HG03025 (cell line): Measurements from ENCODE around the gene ADH1B.
"Not testable (repeated sequence)": the region's sequence is repeated elsewhere in the genome, so short reads cannot be mapped to it uniquely, and the experiment has no call there.

Experiments
- ATAC-seq: cut with Tn5 transposase; IDR thresholded peaks from one replicate; pipeline ENCODE4 v1.9.1; 2021; ENCODE audit warnings: mild to moderate bottlenecking, moderate library complexity; ENCODE audit not compliant: unreplicated experiment, low FRiP score

ADH1B gene

DNA sequence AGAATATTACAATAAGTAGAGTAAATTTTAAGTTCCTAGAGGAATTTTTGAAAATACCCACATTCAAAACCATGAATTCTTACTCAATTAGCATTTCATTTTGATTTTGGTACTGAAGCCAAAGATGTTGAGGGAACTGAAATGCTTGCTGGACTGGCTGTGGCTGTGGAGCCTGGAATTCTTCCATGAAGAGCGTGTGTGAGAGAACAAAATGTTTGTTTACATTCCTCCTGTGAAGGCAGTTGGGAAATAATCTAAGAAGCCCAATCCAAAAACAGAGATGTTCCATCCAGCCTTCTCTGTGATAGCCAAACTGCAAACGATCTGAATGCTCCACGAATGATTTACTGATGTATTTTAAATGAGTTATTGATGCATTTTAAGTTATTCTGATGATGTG, 3.8 kb upstream of the ADH1B start:
- ATAC-seq = no peak

DNA sequence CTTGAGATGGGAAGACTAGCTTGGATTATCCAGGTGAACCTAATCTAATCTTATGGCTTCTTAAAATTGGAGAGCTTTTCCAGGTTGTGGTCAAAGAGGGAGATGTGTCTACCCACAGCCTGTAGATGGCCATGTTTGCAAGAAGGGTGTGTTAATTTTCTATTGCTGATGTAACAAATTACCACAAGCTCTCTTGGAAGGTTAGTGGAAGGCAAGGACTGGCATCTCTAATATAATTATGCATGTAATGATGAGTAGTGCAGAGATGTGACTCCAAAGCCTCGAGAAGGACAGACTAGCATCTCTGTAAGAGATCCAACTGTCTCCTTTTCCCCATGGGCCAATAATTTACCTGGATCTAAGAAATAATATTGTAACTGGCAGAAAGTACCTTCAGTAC, 3.2 kb upstream of the ADH1B start:
- ATAC-seq = no peak

DNA sequence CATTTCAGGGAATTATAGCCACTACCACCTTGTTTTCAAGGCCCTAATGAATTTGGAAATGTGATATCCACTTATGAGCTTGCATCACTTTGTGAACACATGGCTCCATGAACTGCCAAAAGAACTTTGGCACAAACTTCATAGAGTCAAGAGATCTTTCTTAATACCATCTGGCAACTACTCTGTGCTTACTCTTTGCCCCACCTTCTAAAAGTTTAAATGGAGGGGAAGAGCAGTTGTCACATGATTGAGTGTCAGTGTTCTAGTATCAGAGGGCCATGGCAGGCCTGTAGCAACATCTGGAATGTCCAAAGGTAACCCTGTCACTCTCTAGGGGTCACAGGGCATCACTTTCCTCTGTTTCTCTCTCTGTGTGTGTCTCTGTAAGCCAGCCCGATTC, 2.6 kb upstream of the ADH1B start:
- no peak for ATAC-seq

DNA sequence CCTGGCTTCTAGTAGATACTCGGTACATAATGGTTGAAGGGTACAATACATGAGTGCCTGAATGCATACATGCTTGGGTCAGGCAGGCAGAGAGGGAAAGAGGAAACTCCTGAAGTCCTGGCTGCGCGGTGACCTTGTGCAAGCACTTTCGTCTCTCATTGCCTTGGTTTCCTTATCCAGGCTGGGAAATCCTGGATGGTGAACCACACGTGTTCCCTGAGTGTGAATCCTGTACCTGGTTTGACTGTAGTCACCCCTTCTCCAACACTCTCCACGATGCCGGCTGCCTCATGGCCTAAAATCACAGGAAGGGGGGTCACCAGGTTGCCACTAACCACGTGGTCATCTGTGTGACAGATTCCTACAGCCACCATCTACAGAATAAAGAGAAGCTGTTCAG, 3.4 kb downstream of the ADH1B start:
- not testable (repeated sequence) for ATAC-seq

DNA sequence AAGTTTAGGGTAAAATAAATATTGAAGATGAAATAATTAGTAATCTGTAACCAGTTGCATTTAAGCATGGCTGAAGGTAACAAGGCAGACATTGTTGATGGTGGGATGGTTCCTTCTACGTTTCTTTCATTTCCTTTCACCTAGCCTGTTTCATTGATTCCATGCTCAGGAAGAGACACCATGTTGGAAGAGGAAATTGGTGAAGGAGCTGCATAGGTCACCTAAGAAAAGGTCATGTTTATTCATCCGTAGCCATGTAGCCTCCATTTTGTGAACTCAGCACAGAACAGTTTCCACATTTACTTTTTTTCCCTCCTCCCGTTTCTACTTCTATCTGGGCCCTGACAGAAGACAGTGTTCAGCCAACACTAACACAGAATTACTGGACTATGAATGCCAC, 3.8 kb downstream of the ADH1B start:
- ATAC-seq = no peak

DNA sequence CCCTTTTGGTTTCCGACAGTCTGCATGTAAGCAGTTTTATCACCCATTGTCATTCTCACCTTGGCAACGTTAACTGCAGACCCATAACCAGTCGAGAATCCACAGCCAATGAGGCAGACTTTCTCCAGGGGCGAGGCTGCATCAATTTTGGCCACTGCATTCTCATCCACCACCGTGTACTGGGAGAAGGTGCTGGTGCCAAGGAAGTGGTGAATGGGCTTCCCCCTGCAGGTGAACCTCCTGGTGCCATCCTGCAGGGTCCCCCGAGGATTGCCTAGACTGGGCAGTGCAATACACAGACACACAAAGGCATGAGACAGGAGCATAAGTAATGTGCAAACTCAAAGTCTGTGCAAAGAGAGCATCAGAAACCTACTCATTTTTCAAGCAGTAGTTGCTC, 5.4 kb downstream of the ADH1B start:
- ATAC-seq = no peak

DNA sequence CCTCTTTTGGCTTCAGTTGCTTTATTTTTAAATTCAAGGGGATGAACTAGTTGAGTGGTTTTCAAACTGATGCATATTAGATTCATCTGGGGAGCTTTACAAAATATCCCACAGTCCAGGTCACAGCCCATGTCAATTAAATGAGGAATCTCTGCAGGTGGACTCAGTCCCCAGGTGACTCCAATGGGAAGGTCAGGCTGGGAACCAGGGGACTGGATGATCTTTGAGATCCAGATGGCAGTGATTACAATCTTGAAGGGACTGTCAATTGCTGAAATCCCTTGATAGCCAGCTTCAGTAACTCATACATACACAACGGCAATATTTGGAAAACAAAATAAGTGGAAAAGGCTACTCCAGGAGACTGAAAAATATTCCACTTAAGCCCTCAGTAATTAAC, 7.0 kb downstream of the ADH1B start:
- ATAC-seq = no peak

DNA sequence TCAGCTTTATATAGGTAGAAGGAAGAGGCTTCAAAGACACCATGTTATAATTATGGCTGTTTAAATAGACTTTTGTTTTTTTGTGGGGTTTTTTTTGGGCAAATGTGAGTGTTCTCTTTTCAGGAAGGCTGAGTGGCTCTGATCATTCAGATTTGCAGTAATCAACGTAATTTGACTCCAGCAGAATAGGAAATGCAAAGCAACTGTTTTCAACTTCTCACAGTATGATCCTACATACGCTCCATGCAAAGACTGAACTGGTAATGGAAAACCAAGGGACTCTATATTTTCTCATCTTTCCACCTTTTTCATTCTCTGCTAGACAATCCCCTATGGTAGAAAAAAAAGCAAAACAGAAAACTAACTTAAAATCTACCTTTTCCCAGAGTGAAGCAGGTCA, 10.8 kb downstream of the ADH1B start:
- ATAC-seq = no peak

DNA sequence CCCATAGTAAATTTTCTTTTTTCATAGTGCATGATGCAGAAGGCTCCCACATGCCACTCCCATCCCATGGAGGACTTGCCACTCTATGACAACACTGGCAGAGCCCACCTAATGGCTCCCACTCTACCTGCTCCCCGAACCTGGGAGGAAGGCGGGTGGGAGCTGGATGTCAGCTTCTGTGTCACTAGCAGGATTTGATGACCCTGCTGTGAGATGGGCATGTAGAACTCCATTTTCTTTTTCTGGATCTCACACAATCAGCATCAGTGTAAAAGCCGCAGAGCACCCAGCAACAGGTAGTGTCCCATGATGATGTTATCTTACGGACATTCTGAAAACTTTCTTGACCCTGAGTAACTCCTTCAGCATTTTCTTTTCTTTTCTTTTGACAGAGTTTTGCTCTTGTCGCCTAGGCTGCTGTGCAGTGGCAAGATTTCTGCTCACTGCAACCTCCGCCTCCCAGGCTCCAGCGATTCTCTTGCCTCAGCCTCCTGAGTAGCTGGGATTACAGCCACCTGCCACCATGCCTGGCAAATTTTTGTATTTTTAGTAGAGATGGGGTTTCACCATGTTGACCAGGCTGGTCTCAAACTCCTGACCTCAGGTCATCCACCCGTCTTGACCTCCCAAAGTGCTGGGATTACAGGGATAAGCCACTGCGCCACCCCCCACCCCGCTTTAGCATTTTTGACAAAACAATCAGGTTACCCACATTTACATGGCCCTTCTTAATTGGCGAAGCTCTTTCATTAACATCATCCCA, 15.4 kb downstream of the ADH1B start:
- ATAC-seq = no peak

DNA sequence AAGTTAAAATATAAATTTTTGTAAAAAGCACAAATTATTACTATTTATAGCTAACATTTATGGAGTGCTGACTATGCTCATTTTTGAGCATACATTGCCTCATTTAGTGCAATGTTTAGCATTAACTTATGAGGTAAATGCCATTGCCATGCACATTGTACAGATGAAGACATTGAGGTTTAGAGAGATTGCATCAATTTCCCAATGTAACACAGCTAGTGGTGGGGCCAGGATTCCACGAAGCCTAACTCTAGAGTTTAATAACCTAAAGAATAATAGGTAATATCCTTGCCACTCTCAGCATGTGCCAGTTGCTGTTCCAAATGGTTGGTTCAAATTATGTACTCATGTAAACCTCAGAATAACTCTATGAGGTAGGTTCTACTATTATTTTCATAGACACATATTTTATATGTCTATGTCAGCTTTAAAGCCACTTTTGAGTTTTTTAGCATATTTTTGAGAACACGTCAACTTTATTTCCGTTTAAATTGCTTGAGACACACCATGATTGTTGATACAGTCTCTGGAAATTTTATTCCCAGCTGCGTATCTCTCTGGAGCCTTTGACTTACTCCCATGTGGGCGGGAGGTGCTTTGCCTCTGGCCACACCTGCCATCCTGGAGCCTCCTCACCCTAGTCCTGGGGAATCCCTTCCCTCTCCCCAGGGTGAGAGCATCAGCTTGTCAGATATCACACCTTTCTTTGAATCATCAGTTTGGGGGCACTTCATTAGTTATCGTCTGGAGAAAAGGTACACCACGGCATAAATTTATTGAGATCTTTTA, 19.6 kb downstream of the ADH1B start:
- ATAC-seq = no peak

DNA sequence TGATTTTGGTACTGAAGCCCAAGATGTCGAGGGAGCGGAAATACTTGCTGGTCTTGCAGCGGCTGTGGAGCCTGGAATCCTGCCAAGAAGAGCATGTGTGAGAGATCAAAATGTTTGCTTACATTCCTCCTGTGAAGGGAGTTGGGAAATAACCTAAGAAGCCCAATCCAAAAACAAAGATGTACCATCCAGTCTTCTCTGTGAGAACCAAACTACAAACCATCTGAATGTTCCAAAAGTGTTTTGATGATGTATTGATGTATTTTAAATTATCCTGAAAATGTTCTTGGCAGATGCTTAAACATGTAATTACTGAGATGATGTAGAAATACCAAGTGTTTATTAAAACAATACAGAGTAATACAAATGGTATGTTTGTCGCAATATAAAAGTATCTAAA, 20.3 kb downstream of the ADH1B start:
- ATAC-seq = no peak

DNA sequence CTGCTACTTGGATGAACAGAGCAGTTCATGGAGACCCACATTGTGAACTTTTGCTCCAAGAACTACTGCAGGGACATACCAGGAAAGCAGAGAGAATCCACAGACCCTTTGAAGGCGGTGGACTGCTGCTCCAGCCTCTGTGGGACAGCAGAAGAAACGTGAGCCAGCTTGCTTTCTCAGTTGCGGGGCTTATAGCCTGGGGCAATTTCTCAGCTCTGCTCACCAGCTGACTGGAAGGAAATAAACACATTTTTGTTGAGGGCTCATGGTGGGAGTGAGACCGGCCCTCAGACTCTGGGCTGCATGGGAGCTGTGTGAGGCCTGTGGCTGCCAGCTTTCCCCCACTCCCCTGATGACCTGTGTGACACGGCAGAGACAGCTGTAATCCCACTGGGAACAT, 27.8 kb downstream of the ADH1B start:
- ATAC-seq = no peak

DNA sequence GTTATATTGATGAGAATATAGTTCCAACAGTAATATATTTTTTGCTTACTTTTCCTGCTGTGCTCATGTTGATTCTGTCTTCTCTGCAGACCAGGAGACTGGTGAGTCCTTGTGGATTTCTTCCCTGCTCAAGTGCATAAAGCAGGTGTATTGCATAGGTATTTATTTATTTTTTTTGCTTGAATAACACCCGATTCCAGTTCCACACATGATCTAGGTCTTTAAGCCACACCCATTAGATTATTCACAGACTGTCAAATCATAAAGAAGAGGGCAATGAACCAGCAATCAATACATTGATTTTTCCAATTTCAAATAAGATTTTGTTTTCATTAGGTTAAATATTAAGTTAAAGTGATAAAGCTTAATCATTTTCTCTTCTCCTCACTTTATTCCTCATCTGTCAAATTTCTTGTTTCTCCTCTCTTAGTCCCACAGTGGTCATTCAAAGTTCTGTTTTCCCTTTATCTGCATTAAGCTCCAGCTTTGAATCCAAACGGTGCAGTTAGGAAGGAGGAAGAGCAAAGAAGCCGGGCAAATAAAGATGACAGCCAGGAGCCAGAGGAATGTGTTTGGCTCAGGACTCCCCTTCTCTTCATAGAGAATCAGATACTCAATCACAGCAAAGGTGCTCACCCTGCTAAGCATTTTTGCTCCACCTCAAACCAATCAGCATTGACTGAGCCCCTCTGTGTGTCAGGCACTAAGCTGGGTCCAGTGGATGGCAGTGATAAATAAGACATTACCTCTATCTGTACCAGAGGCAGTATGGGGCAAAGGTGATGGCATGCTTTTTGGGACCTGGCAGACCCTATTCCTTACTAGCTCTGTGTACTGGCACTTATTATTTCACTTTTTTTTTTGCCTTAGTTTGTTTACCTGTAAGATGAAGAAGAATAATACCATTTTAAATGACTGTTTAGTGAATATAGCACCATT, 30.1 kb downstream of the ADH1B start, which contains the start of gene ADH1A:
Gene ADH1A, minus strand, starts transcription at position 138 of the 939 bp plus-strand sequence. Its CDS starts 71 bp downstream, at position 67.
- no peak for ATAC-seq

DNA sequence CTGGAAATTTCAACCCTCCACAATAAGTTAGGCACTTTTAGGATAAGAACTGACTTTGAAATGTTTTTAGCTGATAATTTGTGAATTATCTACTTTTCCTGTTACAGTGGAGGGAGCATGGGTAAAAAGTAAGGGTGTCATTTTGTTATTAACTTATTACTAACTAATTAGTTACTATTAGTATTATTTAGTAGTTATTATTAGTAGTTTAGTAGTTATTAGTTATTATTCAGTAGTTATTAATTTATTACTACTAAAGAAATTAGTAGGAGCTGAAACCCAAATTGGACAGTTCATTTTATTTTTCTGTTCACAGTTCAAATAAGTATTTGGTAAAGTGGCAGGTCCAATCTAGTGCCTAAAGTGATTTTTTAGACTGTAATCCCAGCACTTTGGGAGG, 35.8 kb downstream of the ADH1B start:
- ATAC-seq = no peak

DNA sequence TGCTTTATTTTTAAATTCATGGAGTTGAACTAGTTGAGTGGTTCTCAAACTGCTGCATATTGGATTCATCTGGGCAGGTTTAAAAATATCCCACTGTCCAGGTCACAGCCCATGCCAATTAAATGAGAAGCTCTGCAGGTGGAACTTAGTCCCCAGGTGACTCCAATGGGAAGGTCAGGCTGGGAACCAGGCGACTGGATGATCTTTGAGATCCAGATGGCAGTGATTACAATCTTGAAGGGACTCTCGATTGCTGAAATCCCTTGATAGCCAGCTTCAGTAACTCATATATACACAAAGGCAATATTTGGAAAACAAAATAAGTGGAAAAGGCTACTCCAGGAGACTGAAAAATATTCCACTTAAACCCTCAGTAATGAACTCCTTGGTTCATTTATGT, 38.5 kb downstream of the ADH1B start:
- ATAC-seq = no peak

DNA sequence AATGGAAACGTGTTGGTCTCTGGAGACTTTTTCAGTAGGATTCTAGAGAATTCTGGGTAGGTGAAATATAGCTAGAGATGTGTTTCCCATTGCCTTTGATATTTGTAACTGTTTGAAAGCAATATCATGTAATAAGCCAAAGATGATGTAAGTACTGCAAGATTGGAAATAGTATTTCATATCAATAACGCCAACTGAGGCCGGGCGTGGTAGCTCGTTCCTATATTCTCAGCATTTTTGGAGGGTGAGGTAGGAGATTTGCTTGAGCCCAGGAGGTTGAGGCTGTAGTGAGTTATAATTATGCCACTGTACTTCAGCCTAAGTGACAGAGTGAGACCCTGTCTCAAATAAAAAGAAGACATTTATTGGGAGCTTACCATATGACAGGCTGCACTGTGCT, 39.9 kb downstream of the ADH1B start:
- no peak for ATAC-seq

DNA sequence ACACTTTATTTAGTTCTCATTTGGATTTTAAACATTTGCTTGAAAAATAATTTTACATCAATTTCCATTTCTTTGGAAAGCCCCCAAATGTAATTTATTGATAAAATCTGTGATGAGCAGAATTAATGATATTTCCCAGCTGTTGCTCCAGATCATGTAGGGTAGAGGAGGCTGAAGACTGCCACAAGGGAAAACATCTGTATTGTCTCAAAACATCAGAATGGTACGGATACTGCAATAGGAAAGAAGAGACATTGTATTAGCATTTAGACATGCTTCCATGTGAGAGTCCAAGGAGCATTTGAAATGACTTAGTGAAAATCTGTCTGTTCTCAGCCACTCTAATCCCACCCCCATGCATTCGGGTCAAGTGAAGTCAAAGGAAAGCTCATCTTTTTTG, 44.8 kb downstream of the ADH1B start:
- ATAC-seq = no peak

DNA sequence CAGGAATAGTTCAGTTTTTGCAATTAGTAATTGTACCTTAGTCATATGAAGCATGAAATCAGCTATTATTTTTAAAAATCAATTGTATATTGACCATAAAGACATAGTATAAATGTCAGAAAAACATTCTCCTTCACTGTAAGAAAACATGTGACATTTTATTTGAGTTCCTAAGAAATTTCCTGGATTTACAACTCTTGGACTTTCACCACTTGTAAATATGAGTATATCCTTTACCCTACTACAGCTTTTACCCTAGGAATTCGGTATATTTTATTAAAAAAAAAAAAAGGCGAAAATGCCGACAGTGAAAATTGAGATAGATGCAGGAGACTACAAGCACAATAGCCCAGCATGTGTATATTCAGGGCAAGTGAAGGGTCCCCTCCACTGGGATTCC, 45.3 kb downstream of the ADH1B start:
- ATAC-seq = no peak

DNA sequence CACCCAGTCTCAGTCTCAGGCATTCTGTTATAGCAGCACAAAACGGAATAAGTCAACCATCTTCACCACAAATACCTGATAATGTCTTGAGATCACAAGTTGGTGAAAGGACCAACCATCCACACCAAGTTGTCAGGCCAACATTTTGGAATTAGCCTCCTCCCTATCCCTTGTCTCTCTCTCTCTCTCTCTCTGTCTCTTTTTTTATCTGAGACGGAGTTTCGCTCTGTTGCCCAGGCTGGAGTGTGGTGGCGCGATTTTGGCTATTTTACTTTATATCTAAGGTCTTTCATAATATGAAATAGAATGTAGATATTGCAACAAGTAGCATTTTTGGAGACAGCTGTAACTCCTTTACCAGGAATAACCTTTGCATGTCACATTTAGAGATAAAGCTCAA, 46.2 kb downstream of the ADH1B start:
- no peak for ATAC-seq

DNA sequence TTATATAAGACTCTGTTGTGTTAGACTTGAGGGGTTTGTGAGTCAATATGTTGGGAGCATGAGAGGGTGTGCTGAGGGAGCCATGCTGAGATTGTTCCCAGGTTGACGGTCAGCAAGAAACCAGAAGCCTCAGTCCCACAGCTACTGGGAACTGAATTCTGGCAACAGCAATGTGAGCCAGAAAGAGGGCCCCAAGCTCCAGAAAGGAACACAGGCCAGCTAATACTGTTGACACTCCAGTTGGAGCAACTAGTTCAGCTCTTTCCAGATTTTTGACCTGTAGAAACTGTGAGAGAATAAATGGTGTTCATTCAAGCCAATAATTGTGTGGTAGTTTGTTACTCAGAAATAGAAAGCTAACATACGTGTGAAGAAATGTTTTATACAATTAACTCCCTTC, 47.5 kb downstream of the ADH1B start:
- no peak for ATAC-seq

DNA sequence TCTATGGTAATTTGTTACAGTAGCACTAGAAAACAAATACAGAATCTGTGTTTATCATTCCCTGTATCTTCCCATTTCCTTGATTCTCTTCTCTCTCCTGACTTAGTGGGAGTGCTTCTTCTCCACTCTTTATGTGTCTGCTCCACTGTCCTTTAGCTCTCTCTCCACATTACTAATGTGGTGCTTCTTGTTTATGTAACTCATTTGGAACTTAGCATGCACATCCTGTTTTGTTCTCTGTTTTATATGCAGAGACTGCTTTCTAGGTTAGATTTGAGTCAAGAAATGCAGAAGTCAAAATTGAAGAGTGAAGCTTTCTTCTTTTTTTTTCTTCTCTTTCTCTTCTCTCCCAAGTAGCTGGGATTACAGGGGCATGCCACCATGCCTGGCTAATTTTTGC, 56.3 kb downstream of the ADH1B start:
- ATAC-seq = no peak
